HepG2 (cell line): ENCODE results near the gene AMDHD1. TPM values are rescaled to one million over a fixed set of nuclear protein-coding genes. Genes with fewer than 3 reads are reported as not detected.

ENCODE experiments used
- DPF2 ChIP-seq: sonication (generic); formaldehyde crosslinking; IDR thresholded peaks from 2 replicates; pipeline ENCODE4 v1.4.0; 2020; ENCODE audit warnings: mild to moderate bottlenecking, low read depth, missing genetic modification reagents, borderline replicate concordance
- FOXP1 ChIP-seq, 2 experiments: fragments of 450-650 bp in 1 of 2; IDR thresholded peaks; 2 replicates each; pipeline ENCODE4 v1.6.1; 2017 to 2018; ENCODE audit warnings: antibody characterized with exemption in 1 of 2
- HNF4G ChIP-seq, 2 experiments: sonication (generic) in 1 of 2; formaldehyde crosslinking in 1 of 2; IDR thresholded peaks; 2 replicates each; pipeline versions ENCODE4 v1.4.0 to v1.6.1; 2011 to 2020; ENCODE audit warnings: borderline replicate concordance in 2 of 2, low read depth in 2 of 2, mild to moderate bottlenecking in 2 of 2, low read length in 1 of 2, missing genetic modification reagents in 1 of 2, moderate library complexity in 1 of 2
- HOXD1 ChIP-seq: sonication (generic); formaldehyde crosslinking; IDR thresholded peaks from 2 replicates; pipeline ENCODE4 v1.5.0; 2020; ENCODE audit warnings: missing genetic modification reagents
- KMT2A ChIP-seq: sonication (generic); formaldehyde crosslinking; IDR thresholded peaks from 2 replicates; pipeline ENCODE4 v1.4.0; 2020; ENCODE audit warnings: missing genetic modification reagents
- MBD4 ChIP-seq: IDR thresholded peaks from 2 replicates; pipeline ENCODE4 v1.6.1; 2012; ENCODE audit warnings: low read length, inconsistent platforms, borderline replicate concordance
- MIXL1 ChIP-seq: IDR thresholded peaks from 2 replicates; pipeline ENCODE4 v1.6.1; 2016
- MXD4 ChIP-seq: IDR thresholded peaks from 2 replicates; pipeline ENCODE4 v1.6.1; 2016; ENCODE audit warnings: mild to moderate bottlenecking, missing biosample characterization, missing genetic modification reagents
- PHF20 ChIP-seq: sonication (generic); formaldehyde crosslinking; IDR thresholded peaks from 2 replicates; pipeline ENCODE4 v1.5.0; 2020; ENCODE audit warnings: mild to moderate bottlenecking, missing genetic modification reagents
- POGZ ChIP-seq: sonication (generic); formaldehyde crosslinking; IDR thresholded peaks from 2 replicates; pipeline ENCODE4 v1.4.0; 2020; ENCODE audit warnings: mild to moderate bottlenecking, missing genetic modification reagents
- REPIN1 ChIP-seq: sonication (generic); formaldehyde crosslinking; IDR thresholded peaks from 2 replicates; pipeline ENCODE4 v1.8.0; 2022; ENCODE audit warnings: missing genetic modification reagents, low read depth, mild to moderate bottlenecking, borderline replicate concordance
- SIX1 ChIP-seq: sonication (generic); formaldehyde crosslinking; IDR thresholded peaks from 2 replicates; pipeline ENCODE4 v1.4.0; 2020; ENCODE audit warnings: missing genetic modification reagents, borderline replicate concordance
- SMC3 ChIP-seq: IDR thresholded peaks from 2 replicates; pipeline ENCODE4 v1.6.1; 2011; ENCODE audit warnings: low read length, improper control_type of control experiment
- TCF7 ChIP-seq: sonication (generic); IDR thresholded peaks from 2 replicates; pipeline ENCODE4 v1.6.1; 2016; ENCODE audit warnings: antibody characterized with exemption, low read depth
- TEAD3 ChIP-seq: optimal IDR thresholded peaks from 2 replicates; pipeline ENCODE3; 2016; ENCODE audit warnings: borderline replicate concordance
- XBP1 ChIP-seq: sonication (generic); formaldehyde crosslinking; IDR thresholded peaks from 2 replicates; pipeline ENCODE4 v1.5.0; 2020; ENCODE audit warnings: missing genetic modification reagents
- ZC3H13 ChIP-seq: sonication (generic); formaldehyde crosslinking; IDR thresholded peaks from 2 replicates; pipeline ENCODE4 v1.8.1; 2023; ENCODE audit warnings: mild to moderate bottlenecking, missing genetic modification reagents, moderate library complexity
- ZFY ChIP-seq: sonication (generic); formaldehyde crosslinking; IDR thresholded peaks from 2 replicates; pipeline ENCODE4 v1.4.0; 2020; ENCODE audit warnings: missing genetic modification reagents
- ZNF10 ChIP-seq: sonication (generic); formaldehyde crosslinking; IDR thresholded peaks from 2 replicates; pipeline ENCODE4 v1.4.0; 2020; ENCODE audit warnings: mild to moderate bottlenecking, low read depth, missing genetic modification reagents, borderline replicate concordance
- ZNF350 ChIP-seq: sonication (generic); formaldehyde crosslinking; IDR thresholded peaks from 2 replicates; pipeline ENCODE4 v1.4.0; 2020; ENCODE audit warnings: mild to moderate bottlenecking, low read depth, missing genetic modification reagents, borderline replicate concordance
- polyA plus RNA-seq, 8 experiments: library from polyadenylated mRNA; depleted of rRNA in 3 of 8; stranded (reverse) in 7 of 8; unstranded in 1 of 8; fragments of >200 nt; fragmentation: Illumina TruSeq in 4 of 8; extraction: Trizol in 4 of 8; gene quantifications; 2 replicates each; pipeline versions ENCODE4 v1.2.1 to v1.2.3, GENCODE V29; 2011 to 2016; ENCODE audit warnings: low read depth in 4 of 8, missing spikeins in 1 of 8, mixed read lengths in 1 of 8; ENCODE audit not compliant: insufficient read depth in 1 of 8
- total RNA-seq, 5 experiments: library from RNA; depleted of rRNA; stranded (reverse); fragments of >200 nt; fragmentation: Illumina TruSeq; extraction: Trizol; gene quantifications; 2 replicates each; pipeline ENCODE4 v1.2.3, GENCODE V29; 2016; ENCODE audit warnings: low read depth in 1 of 5
- TF ChIP-seq, protein P1 (sequence below): IDR thresholded peaks from 2 replicates; pipeline ENCODE4 v1.6.1; 2018; ENCODE audit warnings: missing genetic modification reagents, mild to moderate bottlenecking, missing compliant biosample characterization
- TF ChIP-seq, protein P2 (sequence below): sonication (generic); formaldehyde crosslinking; IDR thresholded peaks from 2 replicates; pipeline ENCODE4 v1.8.1; 2022; ENCODE audit warnings: low read depth, mild to moderate bottlenecking, missing genetic modification reagents
- TF ChIP-seq, protein P3 (sequence below): sonication (generic); formaldehyde crosslinking; conservative IDR thresholded peaks from 2 replicates; pipeline ENCODE4 v1.8.0; 2022; ENCODE audit warnings: mild to moderate bottlenecking, moderate library complexity, missing genetic modification reagents
- TF ChIP-seq, protein P4 (sequence below): sonication (generic); formaldehyde crosslinking; IDR thresholded peaks from 2 replicates; pipeline ENCODE4 v1.8.0; 2022; ENCODE audit warnings: mild to moderate bottlenecking, missing genetic modification reagents, borderline replicate concordance

The AMDHD1 gene
- total and polyA plus RNA-seq, 2 of the 13 experiments (the other 11 are each of a cell fraction or from before 2014, with no cell fraction given) = 6.5 to 29.6 TPM

DNA sequence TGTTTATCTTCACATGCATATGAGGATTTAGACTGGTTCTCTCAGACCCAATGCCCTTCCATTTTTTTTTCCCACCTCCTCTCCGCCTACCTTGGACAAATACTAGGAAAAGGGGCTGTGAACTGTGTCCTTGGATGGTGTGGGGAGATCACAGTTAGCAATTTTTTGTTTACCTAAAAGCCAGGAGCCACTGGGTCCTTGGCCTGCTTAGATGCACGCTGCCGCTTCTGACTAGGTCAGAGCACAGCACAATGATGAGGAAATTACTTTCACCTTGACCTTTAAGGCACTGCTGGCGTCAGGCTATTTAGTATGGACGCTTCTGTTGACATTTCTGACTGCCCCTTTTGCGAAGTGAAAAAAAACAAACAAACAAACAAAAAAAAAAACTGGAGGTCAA is 2.6 kb upstream of the AMDHD1 start (continued):
- TF ChIP-seq, protein P1, sequence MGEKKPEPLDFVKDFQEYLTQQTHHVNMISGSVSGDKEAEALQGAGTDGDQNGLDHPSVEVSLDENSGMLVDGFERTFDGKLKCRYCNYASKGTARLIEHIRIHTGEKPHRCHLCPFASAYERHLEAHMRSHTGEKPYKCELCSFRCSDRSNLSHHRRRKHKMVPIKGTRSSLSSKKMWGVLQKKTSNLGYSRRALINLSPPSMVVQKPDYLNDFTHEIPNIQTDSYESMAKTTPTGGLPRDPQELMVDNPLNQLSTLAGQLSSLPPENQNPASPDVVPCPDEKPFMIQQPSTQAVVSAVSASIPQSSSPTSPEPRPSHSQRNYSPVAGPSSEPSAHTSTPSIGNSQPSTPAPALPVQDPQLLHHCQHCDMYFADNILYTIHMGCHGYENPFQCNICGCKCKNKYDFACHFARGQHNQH (CRISPR knock-in tag) = peak; percentile 89
- TF ChIP-seq POGZ (CRISPR knock-in tag) = peak; percentile 70
- TF ChIP-seq KMT2A = peak; percentile 33; the same call in 1 of the 2 replicates
- peak; percentile 40; the same call in 1 of the 2 replicates for TF ChIP-seq MXD4 (CRISPR knock-in tag)
- TF ChIP-seq, protein P2, sequence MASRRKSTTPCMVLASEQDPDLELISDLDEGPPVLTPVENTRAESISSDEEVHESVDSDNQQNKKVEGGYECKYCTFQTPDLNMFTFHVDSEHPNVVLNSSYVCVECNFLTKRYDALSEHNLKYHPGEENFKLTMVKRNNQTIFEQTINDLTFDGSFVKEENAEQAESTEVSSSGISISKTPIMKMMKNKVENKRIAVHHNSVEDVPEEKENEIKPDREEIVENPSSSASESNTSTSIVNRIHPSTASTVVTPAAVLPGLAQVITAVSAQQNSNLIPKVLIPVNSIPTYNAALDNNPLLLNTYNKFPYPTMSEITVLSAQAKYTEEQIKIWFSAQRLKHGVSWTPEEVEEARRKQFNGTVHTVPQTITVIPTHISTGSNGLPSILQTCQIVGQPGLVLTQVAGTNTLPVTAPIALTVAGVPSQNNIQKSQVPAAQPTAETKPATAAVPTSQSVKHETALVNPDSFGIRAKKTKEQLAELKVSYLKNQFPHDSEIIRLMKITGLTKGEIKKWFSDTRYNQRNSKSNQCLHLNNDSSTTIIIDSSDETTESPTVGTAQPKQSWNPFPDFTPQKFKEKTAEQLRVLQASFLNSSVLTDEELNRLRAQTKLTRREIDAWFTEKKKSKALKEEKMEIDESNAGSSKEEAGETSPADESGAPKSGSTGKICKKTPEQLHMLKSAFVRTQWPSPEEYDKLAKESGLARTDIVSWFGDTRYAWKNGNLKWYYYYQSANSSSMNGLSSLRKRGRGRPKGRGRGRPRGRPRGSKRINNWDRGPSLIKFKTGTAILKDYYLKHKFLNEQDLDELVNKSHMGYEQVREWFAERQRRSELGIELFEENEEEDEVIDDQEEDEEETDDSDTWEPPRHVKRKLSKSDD = 0 out of 2 replicates have a peak, but pooled peaks have one; percentile 33
- no peak for TF ChIP-seq ZFY (CRISPR knock-in tag)
- TF ChIP-seq REPIN1 (CRISPR knock-in tag) = peak; percentile 85
- TF ChIP-seq XBP1 (CRISPR knock-in tag) = 0 out of 2 replicates have a peak, but pooled peaks have one; percentile 45
- TF ChIP-seq SIX1 (CRISPR knock-in tag) = peak; percentile 51
- TF ChIP-seq HNF4G (IDR thresholded peaks at IDR 0.05; ENCODE audit: borderline replicate concordance, low read depth, low read length) = peak; percentile 16; the same call in 1 of the 2 replicates
- peak; percentile 36; the same call in 1 of the 2 replicates for TF ChIP-seq HNF4G (CRISPR knock-in tag; IDR thresholded peaks at IDR 0.05; ENCODE audit: borderline replicate concordance, low read depth)
- TF ChIP-seq, protein P3, sequence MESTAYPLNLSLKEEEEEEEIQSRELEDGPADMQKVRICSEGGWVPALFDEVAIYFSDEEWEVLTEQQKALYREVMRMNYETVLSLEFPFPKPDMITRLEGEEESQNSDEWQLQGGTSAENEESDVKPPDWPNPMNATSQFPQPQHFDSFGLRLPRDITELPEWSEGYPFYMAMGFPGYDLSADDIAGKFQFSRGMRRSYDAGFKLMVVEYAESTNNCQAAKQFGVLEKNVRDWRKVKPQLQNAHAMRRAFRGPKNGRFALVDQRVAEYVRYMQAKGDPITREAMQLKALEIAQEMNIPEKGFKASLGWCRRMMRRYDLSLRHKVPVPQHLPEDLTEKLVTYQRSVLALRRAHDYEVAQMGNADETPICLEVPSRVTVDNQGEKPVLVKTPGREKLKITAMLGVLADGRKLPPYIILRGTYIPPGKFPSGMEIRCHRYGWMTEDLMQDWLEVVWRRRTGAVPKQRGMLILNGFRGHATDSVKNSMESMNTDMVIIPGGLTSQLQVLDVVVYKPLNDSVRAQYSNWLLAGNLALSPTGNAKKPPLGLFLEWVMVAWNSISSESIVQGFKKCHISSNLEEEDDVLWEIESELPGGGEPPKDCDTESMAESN (CRISPR knock-in tag) = peak; percentile 60; the same call in 1 of the 2 replicates
- TF ChIP-seq ZC3H13 (CRISPR knock-in tag) = 0 out of 2 replicates have a peak, but pooled peaks have one; percentile 61
- peak; percentile 72; the same call in 1 of the 2 replicates for TF ChIP-seq ZNF350 (CRISPR knock-in tag)
- peak; percentile 29; the same call in 1 of the 2 replicates for TF ChIP-seq MBD4
- peak; percentile 89 for TF ChIP-seq TEAD3 (CRISPR knock-in tag)
- no peak for TF ChIP-seq ZNF10
- TF ChIP-seq, protein P4, sequence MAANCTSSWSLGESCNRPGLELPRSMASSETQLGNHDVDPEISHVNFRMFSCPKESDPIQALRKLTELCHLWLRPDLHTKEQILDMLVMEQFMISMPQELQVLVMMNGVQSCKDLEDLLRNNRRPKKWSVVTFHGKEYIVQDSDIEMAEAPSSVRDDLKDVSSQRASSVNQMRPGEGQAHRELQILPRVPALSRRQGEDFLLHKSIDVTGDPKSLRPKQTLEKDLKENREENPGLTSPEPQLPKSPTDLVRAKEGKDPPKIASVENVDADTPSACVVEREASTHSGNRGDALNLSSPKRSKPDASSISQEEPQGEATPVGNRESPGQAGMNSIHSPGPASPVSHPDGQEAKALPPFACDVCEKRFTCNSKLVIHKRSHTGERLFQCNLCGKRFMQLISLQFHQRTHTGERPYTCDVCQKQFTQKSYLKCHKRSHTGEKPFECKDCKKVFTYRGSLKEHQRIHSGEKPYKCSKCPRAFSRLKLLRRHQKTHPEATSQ (CRISPR knock-in tag) = peak; percentile 68; the same call in 1 of the 2 replicates
- TF ChIP-seq TCF7 = peak; percentile 84
- no peak for TF ChIP-seq PHF20 (CRISPR knock-in tag)
- peak; percentile 12; the same call in 1 of the 2 replicates for TF ChIP-seq SMC3
- peak; percentile 93; the same call in 1 of the 2 replicates for TF ChIP-seq HOXD1
- TF ChIP-seq FOXP1 (IDR thresholded peaks at IDR 0.05) = peak; percentile 94
- peak; percentile 100 for TF ChIP-seq FOXP1 (CRISPR knock-in tag; IDR thresholded peaks at IDR 0.05)
- TF ChIP-seq MIXL1 = peak; percentile 98
- peak; percentile 55; the same call in 1 of the 2 replicates for TF ChIP-seq DPF2 (CRISPR knock-in tag)
